GM23248 (cell line): Measurements from ENCODE around the gene RFX3. TPM values are rescaled to one million over a fixed set of nuclear protein-coding genes. Genes with fewer than 3 reads are reported as not detected.

Source experiments
- DNase-seq: peaks from one replicate; pipeline ENCODE4 v3.0.0-alpha.2; 2015
- H2AFZ ChIP-seq: fragments of 200-600 bp; sonication (generic); 2 replicates; pipeline ENCODE4 v1.6.1; 2016; ENCODE audit warnings: antibody characterized with exemption
- H3F3A ChIP-seq: fragments of 200-600 bp; sonication (generic); 2 replicates; pipeline ENCODE4 v1.6.1; 2016; ENCODE audit warnings: mild to moderate bottlenecking, antibody characterized with exemption, mixed run types; ENCODE audit not compliant: insufficient read depth
- H3K27ac ChIP-seq: fragments of 200-600 bp; sonication (generic); 2 replicates; pipeline ENCODE4 v1.5.1; 2016; ENCODE audit warnings: mild to moderate bottlenecking
- H3K27me3 ChIP-seq: fragments of 200-600 bp; sonication (generic); replicated peaks from 2 replicates; pipeline ENCODE4 v1.6.1; 2016; ENCODE audit warnings: mild to moderate bottlenecking; ENCODE audit not compliant: insufficient read depth
- H3K36me3 ChIP-seq: fragments of 200-600 bp; sonication (generic); 2 replicates; pipeline ENCODE4 v1.6.1; 2016; ENCODE audit warnings: low read depth, mild to moderate bottlenecking
- H3K4me1 ChIP-seq: fragments of 200-600 bp; sonication (generic); 2 replicates; pipeline ENCODE4 v1.6.1; 2016; ENCODE audit warnings: mild to moderate bottlenecking; ENCODE audit not compliant: insufficient read depth
- H3K4me2 ChIP-seq: fragments of 200-600 bp; sonication (generic); one replicate; pipeline ENCODE4 v1.6.1; 2016; ENCODE audit warnings: mild to moderate bottlenecking; ENCODE audit not compliant: unreplicated experiment
- H3K4me3 ChIP-seq: fragments of 200-600 bp; sonication (generic); 2 replicates; pipeline ENCODE4 v1.5.1; 2016; ENCODE audit warnings: mild to moderate bottlenecking
- H3K79me2 ChIP-seq: fragments of 200-600 bp; sonication (generic); 2 replicates; pipeline ENCODE4 v1.6.1; 2016; ENCODE audit warnings: mild to moderate bottlenecking; ENCODE audit not compliant: insufficient read depth
- H3K9ac ChIP-seq: fragments of 200-600 bp; sonication (generic); 2 replicates; pipeline ENCODE4 v1.6.1; 2016; ENCODE audit warnings: mild to moderate bottlenecking
- H3K9me2 ChIP-seq: fragments of 200-600 bp; sonication (generic); 2 replicates; pipeline ENCODE4 v1.6.1; 2016; ENCODE audit warnings: mixed run types, mild to moderate bottlenecking, moderate library complexity; ENCODE audit not compliant: insufficient read depth
- H3K9me3 ChIP-seq: fragments of 200-600 bp; sonication (generic); one replicate; pipeline ENCODE4 v1.6.1; 2017; ENCODE audit warnings: low read depth
- H4K20me1 ChIP-seq: fragments of 200-600 bp; sonication (generic); 2 replicates; pipeline ENCODE4 v1.6.0; 2016; ENCODE audit not compliant: insufficient read depth
- EZH2 ChIP-seq: fragments of 200-600 bp; sonication (generic); IDR thresholded peaks from 2 replicates; pipeline ENCODE4 v1.6.1; 2018; ENCODE audit warnings: antibody characterized with exemption, mild to moderate bottlenecking; ENCODE audit not compliant: insufficient read depth, poor library complexity, severe bottlenecking
- EZH2phosphoT487 ChIP-seq: fragments of 200-600 bp; sonication (generic); IDR thresholded peaks from 2 replicates; pipeline ENCODE4 v1.6.1; 2018; ENCODE audit warnings: antibody characterized with exemption, moderate library complexity, mild to moderate bottlenecking, low read depth; ENCODE audit not compliant: insufficient read depth
- WGBS, 2 experiments: methylation state at CpG; one replicate each; pipeline ENCODE4 v1.1.6; 2015 to 2017; ENCODE audit warnings: low lambda C conversion rate in 2 of 2, low coverage in 1 of 2; ENCODE audit errors: missing lambda C conversion rate in 2 of 2; 5-methylcytosine and 5-hydroxymethylcytosine counted together
- in situ Hi-C: fragments of 300-500 bp; cut with MboI; formaldehyde crosslinking; loops from 2 replicates; pipeline ENCODE4 v1.15.0; 2020
- polyA plus RNA-seq: library from polyadenylated mRNA; unstranded; fragments of >200 nt; fragmentation: Nextera tagmentation; extraction: Ambion mirVana; gene quantifications from 2 replicates; pipeline ENCODE4 v1.2.1, GENCODE V29; 2016
- total RNA-seq: library from RNA; depleted of rRNA; stranded (reverse); fragments of >200 nt; shearing (Covaris generic); gene quantifications from 2 replicates; pipeline ENCODE4 v1.2.3, GENCODE V29; 2014

RFX3 gene
- total and polyA plus RNA-seq, 2 experiments from 2014 or later = 0.80 to 1.9 TPM

DNA sequence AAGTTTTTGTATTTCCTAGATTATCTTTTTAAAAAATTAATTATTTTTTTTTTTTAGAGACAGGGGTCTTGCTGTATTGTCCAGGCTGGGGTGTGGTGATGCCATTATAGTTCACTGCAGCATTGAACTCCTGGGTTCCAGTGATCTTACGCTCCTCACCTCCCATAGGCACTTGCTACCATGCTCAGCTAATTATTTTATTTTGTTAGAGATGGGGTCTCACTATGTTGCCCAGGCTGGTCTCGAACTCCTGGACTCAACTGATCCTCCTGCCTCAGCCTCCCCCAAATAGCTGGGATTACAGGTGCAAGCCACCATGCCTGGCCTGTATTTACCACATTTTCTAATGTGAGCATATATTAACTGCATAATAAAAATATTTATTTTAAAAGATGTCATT is 274.5 kb downstream of the RFX3 start:
- no peak for TF ChIP-seq EZH2phosphoT487
- no peak for TF ChIP-seq EZH2
- 92 to 96% methylated on average over 2 of the region's 2 CpGs for WGBS, 2 experiments
- no peaks in the 10 kb centered on the region for H3K79me2 ChIP-seq

DNA sequence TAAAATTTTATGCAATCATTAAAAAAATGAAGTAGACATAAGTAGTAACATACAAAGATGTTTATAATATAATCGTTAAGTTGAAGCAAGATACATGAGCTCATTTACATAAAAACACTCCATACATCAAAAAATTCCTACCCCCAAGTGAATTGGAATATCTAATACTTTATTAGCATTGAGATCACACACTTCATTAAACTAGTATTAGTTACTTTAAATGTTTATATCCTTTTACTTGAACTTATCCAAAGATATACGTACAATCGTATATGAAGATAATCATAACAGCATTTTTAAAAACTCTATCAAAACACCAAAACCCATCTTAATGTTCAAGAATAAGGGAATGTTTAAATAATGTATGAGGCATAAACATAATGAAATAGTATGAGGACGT is 275.1 kb downstream of the RFX3 start:
- no peaks in the 10 kb centered on the region for H3K36me3 ChIP-seq
- no peaks in the 10 kb centered on the region for H3K27me3 ChIP-seq
- no peaks in the 10 kb centered on the region for H3K9me3 ChIP-seq
- H3K79me2 ChIP-seq = no peaks in the 10 kb centered on the region
- DNase-seq = no peak
- no peak overlapping the region for H3K4me2 ChIP-seq
- H4K20me1 ChIP-seq = no peaks in the 10 kb centered on the region
- no peak overlapping the region for H3K9ac ChIP-seq
- H3F3A ChIP-seq = no peaks in the 10 kb centered on the region
- H3K4me1 ChIP-seq = no peaks in the 10 kb centered on the region
- no peaks in the 10 kb centered on the region for H3K9me2 ChIP-seq
- WGBS, 2 experiments = 82 to 89% methylated on average over 4 of the region's 4 CpGs
- no peak overlapping the region for H2AFZ ChIP-seq
- in situ Hi-C loops = no loop called here
- H3K27ac ChIP-seq = no peak overlapping the region
- no peak for TF ChIP-seq EZH2
- TF ChIP-seq EZH2phosphoT487 = no peak
- no peak overlapping the region for H3K4me3 ChIP-seq

More for the DNA sequence above, 274.5 kb downstream of the RFX3 start:
- Histone ChIP-seq H3K4me3 (no peak overlapping the region), H4K20me1 (no peaks in the 10 kb centered on the region), H3K4me1 (no peaks in the 10 kb centered on the region), H3K4me2 (no peak overlapping the region), H3K9me3 (no peaks in the 10 kb centered on the region), H3K36me3 (no peaks in the 10 kb centered on the region), H3K9ac (no peak overlapping the region), H3K9me2 (no peaks in the 10 kb centered on the region), H3F3A (no peaks in the 10 kb centered on the region), H3K27me3 (no peaks in the 10 kb centered on the region), H2AFZ (no peak overlapping the region), H3K27ac (no peak overlapping the region)
- no peak for DNase-seq
- in situ Hi-C loops = no loop called here

DNA sequence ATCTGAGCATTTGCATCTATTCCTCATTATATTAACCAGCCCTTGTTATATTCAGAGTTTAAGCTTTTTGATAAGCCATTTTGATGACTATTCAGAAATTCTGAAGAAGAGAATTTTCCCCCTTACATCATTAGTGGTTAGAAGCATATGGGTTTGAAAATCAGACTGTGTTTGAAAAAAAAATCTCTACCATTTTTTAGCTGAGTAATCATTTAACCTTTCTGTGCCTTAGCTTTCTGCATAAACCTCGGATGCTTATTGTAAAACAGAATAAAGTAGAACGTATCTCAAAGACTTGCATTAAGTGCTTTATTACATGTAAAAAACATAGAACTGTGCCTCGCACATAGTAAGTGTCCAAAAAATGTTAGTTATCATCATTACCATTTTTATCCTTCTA is 278.6 kb downstream of the RFX3 start:
- no peaks in the 10 kb centered on the region for H3F3A ChIP-seq
- no peaks in the 10 kb centered on the region for H3K27me3 ChIP-seq
- in situ Hi-C loops = loop anchor here (25.0 kb wide), 1 partner anchor 1115 kb away; no protein-coding TSS in a partner anchor
- H2AFZ ChIP-seq = no peak overlapping the region
- no peaks in the 10 kb centered on the region for H3K4me1 ChIP-seq
- no peak overlapping the region for H3K27ac ChIP-seq
- no peaks in the 10 kb centered on the region for H3K36me3 ChIP-seq
- H4K20me1 ChIP-seq = no peaks in the 10 kb centered on the region
- no peaks in the 10 kb centered on the region for H3K9me3 ChIP-seq
- H3K9ac ChIP-seq = no peak overlapping the region
- no peak for DNase-seq
- H3K9me2 ChIP-seq = no peaks in the 10 kb centered on the region
- no peaks in the 10 kb centered on the region for H3K79me2 ChIP-seq
- no peak overlapping the region for H3K4me3 ChIP-seq
- H3K4me2 ChIP-seq = no peak overlapping the region
- WGBS, 2 experiments = 98% methylated on average over 3 of the region's 3 CpGs
- TF ChIP-seq EZH2 (no peak), EZH2phosphoT487 (no peak)

DNA sequence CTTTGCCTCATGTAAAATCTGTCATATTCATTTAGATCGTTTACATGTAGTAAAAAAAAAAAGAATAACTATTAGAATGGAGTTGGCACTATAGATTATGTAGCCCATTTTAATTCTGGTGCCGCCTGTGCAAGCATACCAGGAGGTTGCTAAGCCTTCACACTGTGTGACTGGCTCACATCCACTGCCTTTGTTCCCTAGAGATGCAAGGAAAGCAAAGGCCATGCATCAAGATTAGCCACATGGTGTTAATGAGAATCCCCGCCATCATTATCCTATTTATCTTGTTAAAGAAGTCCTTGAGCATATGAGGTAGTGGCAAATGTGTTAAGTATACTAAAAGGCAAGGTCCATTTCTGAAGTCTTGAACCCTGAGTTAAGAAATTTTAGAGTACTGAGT is 279.6 kb downstream of the RFX3 start:
- no peak overlapping the region for H3K27ac ChIP-seq
- no peak for TF ChIP-seq EZH2phosphoT487
- TF ChIP-seq EZH2 = no peak
- 90 to 99% methylated on average over 3 of the region's 3 CpGs for WGBS, 2 experiments
- H3K4me2 ChIP-seq = no peak overlapping the region
- H3K9ac ChIP-seq = no peak overlapping the region
- H3K4me1 ChIP-seq = no peaks in the 10 kb centered on the region
- in situ Hi-C loops = loop anchor here (25.0 kb wide), 1 partner anchor 1116 kb away; no protein-coding TSS in a partner anchor
- no peaks in the 10 kb centered on the region for H3K27me3 ChIP-seq
- H3K9me3 ChIP-seq = no peaks in the 10 kb centered on the region
- no peaks in the 10 kb centered on the region for H3K79me2 ChIP-seq
- H3K36me3 ChIP-seq = no peaks in the 10 kb centered on the region
- no peaks in the 10 kb centered on the region for H3F3A ChIP-seq
- H3K9me2 ChIP-seq = no peaks in the 10 kb centered on the region
- H2AFZ ChIP-seq = no peak overlapping the region
- no peaks in the 10 kb centered on the region for H4K20me1 ChIP-seq
- DNase-seq = no peak
- no peak overlapping the region for H3K4me3 ChIP-seq
